ENCODE results near the gene RNF224. TPM values are rescaled to one million over a fixed set of nuclear protein-coding genes. Genes with fewer than 3 reads are reported as not detected.

The RNF224 gene
- polyA plus RNA-seq, 1 donor (not counting 4 experiments of a cell fraction or from before 2014, with no cell fraction given) = not detected

GRCh38 chr9:137206602-137207001 is 20.7 kb upstream of the RNF224 start:
- Histone ChIP-seq H4K20me1 (ENCODE audit: control insufficient read depth, extremely low read depth, insufficient read depth, low read length) (no peaks in the 10 kb centered on the region), H3K4me3 (ENCODE audit: control insufficient read depth in 2 of 3, extremely low read depth in 1 of 3, insufficient read depth in 2 of 3, low read depth in 1 of 3, low read length in 3 of 3) (peak overlapping the region; percentile 93 to 97 (median 96)), H3K27me3 (ENCODE audit: control insufficient read depth, extremely low read depth, insufficient read depth, low read length) (no peaks in the 10 kb centered on the region), H3K9ac (ENCODE audit: control insufficient read depth, extremely low read depth, insufficient read depth, low read length) (peak overlapping the region; percentile 93), H3K36me3 (ENCODE audit: control insufficient read depth in 2 of 2, extremely low read depth in 1 of 2, insufficient read depth in 2 of 2, low read length in 2 of 2) (peaks cover 5 to 11% of the 10 kb centered on the region in 2 experiments), H3K9me1 (ENCODE audit: control insufficient read depth, extremely low read depth, insufficient read depth, low read length) (no peaks in the 10 kb centered on the region), H3K4me2 (ENCODE audit: control insufficient read depth, extremely low read depth, insufficient read depth, low read depth, low read length) (peak overlapping the region; percentile 100), H3K9me3 (ENCODE audit: control insufficient read depth, low read depth, low read length) (no peaks in the 10 kb centered on the region), H2AFZ (ENCODE audit: control insufficient read depth, low read length) (no peak overlapping the region), H3K27ac (ENCODE audit: control insufficient read depth, insufficient read depth, low read length) (peak overlapping the region; percentile 83), H3K79me2 (ENCODE audit: control insufficient read depth, insufficient read depth, low read length) (peaks cover 51% of the 10 kb centered on the region), H3K4me1 (ENCODE audit: control insufficient read depth, extremely low read depth, insufficient read depth, low read length) (peaks cover 24% of the 10 kb centered on the region)
- dilution Hi-C loops (cut with MboI; ENCODE audit: extremely low pct_ligation_motif_present, low sequenced_read_pairs) = no loop called here
- no peak for FAIRE-seq
- DNase-seq (ENCODE audit: low read depth, low spot score) = no peak
- TF ChIP-seq EZH2 (IDR thresholded peaks at IDR 0.05; ENCODE audit: low read length) (no peak), CTCF (optimal IDR thresholded peaks at IDR 0.05 in 1 of 3, IDR thresholded peaks at IDR 0.05 in 1 of 3, conservative IDR thresholded peaks at IDR 0.05 in 1 of 3; ENCODE audit: extremely low read depth in 1 of 3, insufficient read depth in 2 of 3, low read length in 3 of 3) (no peak)

GRCh38 chr9:137211532-137211931 is 15.8 kb upstream of the RNF224 start:
- no peak for TF ChIP-seq EZH2 (IDR thresholded peaks at IDR 0.05; ENCODE audit: low read length)
- no peak for TF ChIP-seq CTCF (optimal IDR thresholded peaks at IDR 0.05 in 1 of 3, IDR thresholded peaks at IDR 0.05 in 1 of 3, conservative IDR thresholded peaks at IDR 0.05 in 1 of 3; ENCODE audit: extremely low read depth in 1 of 3, insufficient read depth in 2 of 3, low read length in 3 of 3)
- Histone ChIP-seq H3K79me2 (ENCODE audit: control insufficient read depth, insufficient read depth, low read length) (peaks cover 10% of the 10 kb centered on the region), H3K4me1 (ENCODE audit: control insufficient read depth, extremely low read depth, insufficient read depth, low read length) (peaks cover 5% of the 10 kb centered on the region), H3K36me3 (ENCODE audit: control insufficient read depth in 2 of 2, extremely low read depth in 1 of 2, insufficient read depth in 2 of 2, low read length in 2 of 2) (peaks cover 8 to 28% of the 10 kb centered on the region in 2 experiments), H3K9ac (ENCODE audit: control insufficient read depth, extremely low read depth, insufficient read depth, low read length) (no peak overlapping the region), H4K20me1 (ENCODE audit: control insufficient read depth, extremely low read depth, insufficient read depth, low read length) (no peaks in the 10 kb centered on the region), H3K4me2 (ENCODE audit: control insufficient read depth, extremely low read depth, insufficient read depth, low read depth, low read length) (no peak overlapping the region), H3K27me3 (ENCODE audit: control insufficient read depth, extremely low read depth, insufficient read depth, low read length) (no peaks in the 10 kb centered on the region), H3K4me3 (ENCODE audit: control insufficient read depth in 2 of 3, extremely low read depth in 1 of 3, insufficient read depth in 2 of 3, low read depth in 1 of 3, low read length in 3 of 3) (no peak overlapping the region), H3K9me1 (ENCODE audit: control insufficient read depth, extremely low read depth, insufficient read depth, low read length) (no peaks in the 10 kb centered on the region), H3K27ac (ENCODE audit: control insufficient read depth, insufficient read depth, low read length) (no peak overlapping the region), H3K9me3 (ENCODE audit: control insufficient read depth, low read depth, low read length) (no peaks in the 10 kb centered on the region), H2AFZ (ENCODE audit: control insufficient read depth, low read length) (no peak overlapping the region)
- DNase-seq (ENCODE audit: low read depth, low spot score) (no peak), FAIRE-seq (no peak)
- dilution Hi-C loops (cut with MboI; ENCODE audit: extremely low pct_ligation_motif_present, low sequenced_read_pairs) = no loop called here
